WTC11 (cell line): Measurements from ENCODE around the gene TTLL10. TPM values are rescaled to one million over a fixed set of nuclear protein-coding genes. Genes with fewer than 3 reads are reported as not detected.

Experiments used
- ATAC-seq: fragments of 200-7000 bp; cut with Tn5 transposase; 2 replicates; pipeline ENCODE4 v1.10.0; 2021; ENCODE audit warnings: mild to moderate bottlenecking, moderate library complexity
- CTCF ChIA-PET: fragments of 300-600 bp; sonication (Branson Sonifier 250); formaldehyde crosslinking; loops from one replicate; lab custom pipeline; 2021; ENCODE audit warnings: antibody characterized with exemption; lab: Charles Lee
- POLR2A ChIA-PET: fragments of 350-600 bp; sonication (Branson Sonifier 250); formaldehyde crosslinking; loops from one replicate; lab custom pipeline; 2021; ENCODE audit warnings: antibody characterized with exemption; lab: Charles Lee
- DNase-seq: peaks from one replicate; pipeline ENCODE4 v3.0.0; 2021; ENCODE audit warnings: low spot score
- H3K27ac Mint-ChIP-seq: 2 replicates; pipeline ENCODE4 v1.8.0; 2021; ENCODE audit warnings: mixed read lengths
- H3K27me3 Mint-ChIP-seq: 2 replicates; pipeline ENCODE4 v1.8.0; 2021; ENCODE audit warnings: low read depth, mild to moderate bottlenecking, moderate library complexity, mixed read lengths
- H3K36me3 Mint-ChIP-seq: 2 replicates; pipeline ENCODE4 v1.8.0; 2021; ENCODE audit warnings: mixed read lengths
- H3K4me1 Mint-ChIP-seq: 2 replicates; pipeline ENCODE4 v1.8.0; 2022; ENCODE audit warnings: mixed read lengths
- H3K4me3 Mint-ChIP-seq: 2 replicates; pipeline ENCODE4 v1.8.0; 2021; ENCODE audit warnings: mild to moderate bottlenecking, moderate library complexity, mixed read lengths
- H3K9me3 Mint-ChIP-seq: 2 replicates; pipeline ENCODE4 v1.8.0; 2021; ENCODE audit warnings: mixed read lengths
- E2F1 ChIP-seq: sonication (generic); formaldehyde crosslinking; IDR thresholded peaks from 2 replicates; pipeline ENCODE4 v1.8.0; 2022; ENCODE audit warnings: mild to moderate bottlenecking, missing genetic modification reagents
- ESRRA ChIP-seq: sonication (generic); formaldehyde crosslinking; IDR thresholded peaks from 2 replicates; pipeline ENCODE4 v1.8.1; 2022; ENCODE audit warnings: mild to moderate bottlenecking, missing genetic modification reagents, borderline replicate concordance
- FOXP4 ChIP-seq: sonication (generic); formaldehyde crosslinking; IDR thresholded peaks from 2 replicates; pipeline ENCODE4 v1.8.0; 2022; ENCODE audit warnings: mild to moderate bottlenecking, missing genetic modification reagents
- GTF2I ChIP-seq: fragments of 250-450 bp; sonication (Bioruptor Pico); conservative IDR thresholded peaks from 2 replicates; pipeline ENCODE4 v1.4.0; 2021; ENCODE audit warnings: mild to moderate bottlenecking
- IRF2 ChIP-seq: sonication (generic); formaldehyde crosslinking; IDR thresholded peaks from 2 replicates; pipeline ENCODE4 v1.8.0; 2022; ENCODE audit warnings: low read depth, missing genetic modification reagents, borderline replicate concordance
- JUN ChIP-seq: sonication (generic); formaldehyde crosslinking; IDR thresholded peaks from 2 replicates; pipeline ENCODE4 v1.8.0; 2023; ENCODE audit warnings: mild to moderate bottlenecking, missing genetic modification reagents
- MYBL2 ChIP-seq: sonication (generic); formaldehyde crosslinking; IDR thresholded peaks from 2 replicates; pipeline ENCODE4 v1.8.1; 2023; ENCODE audit warnings: mild to moderate bottlenecking, moderate library complexity, missing genetic modification reagents
- NFE2L1 ChIP-seq: sonication (generic); formaldehyde crosslinking; IDR thresholded peaks from 2 replicates; pipeline ENCODE4 v1.8.1; 2023; ENCODE audit warnings: missing genetic modification reagents
- OVOL2 ChIP-seq: fragments of 250-450 bp; sonication (Bioruptor Pico); IDR thresholded peaks from 2 replicates; pipeline ENCODE4 v1.9.0; 2021; ENCODE audit warnings: mild to moderate bottlenecking, borderline replicate concordance
- PRDM15 ChIP-seq: sonication (generic); formaldehyde crosslinking; IDR thresholded peaks from 2 replicates; pipeline ENCODE4 v1.8.0; 2022; ENCODE audit warnings: missing genetic modification reagents
- RORB ChIP-seq: fragments of 250-450 bp; sonication (Bioruptor Pico); IDR thresholded peaks from 2 replicates; pipeline ENCODE4 v1.9.0; 2021; ENCODE audit warnings: mild to moderate bottlenecking
- SP1 ChIP-seq: sonication (generic); formaldehyde crosslinking; conservative IDR thresholded peaks from 2 replicates; pipeline ENCODE4 v1.8.1; 2022; ENCODE audit warnings: missing genetic modification reagents
- USF1 ChIP-seq: sonication (generic); formaldehyde crosslinking; IDR thresholded peaks from 2 replicates; pipeline ENCODE4 v1.8.0; 2022; ENCODE audit warnings: mild to moderate bottlenecking, missing genetic modification reagents
- ZNF121 ChIP-seq: sonication (generic); formaldehyde crosslinking; IDR thresholded peaks from 2 replicates; pipeline ENCODE4 v1.8.0; 2023; ENCODE audit warnings: missing genetic modification reagents
- ZNF423 ChIP-seq: fragments of 250-450 bp; sonication (Bioruptor Pico); IDR thresholded peaks from 2 replicates; pipeline ENCODE4 v2.1.2; 2022; ENCODE audit warnings: mild to moderate bottlenecking, moderate library complexity
- total RNA-seq: library from RNA; stranded (reverse); gene quantifications from 3 replicates; pipeline ENCODE4 v1.2.3, GENCODE V29; 2021

TTLL10 gene
- total RNA-seq, 1 experiment from 2014 or later, result 1.1 TPM

- no peak for TF ChIP-seq RORB
- TF ChIP-seq SP1, result 0 out of 2 replicates have a peak, but pooled peaks have one; percentile 19
- TF ChIP-seq GTF2I, result no peak
- 0 out of 2 replicates have a peak, but pooled peaks have one; percentile 61 for TF ChIP-seq ZNF121 (CRISPR knock-in tag)
- no peak for TF ChIP-seq ZNF423 (CRISPR knock-in tag)
- TF ChIP-seq PRDM15 (CRISPR knock-in tag), result peak; percentile 62
- no peak for TF ChIP-seq OVOL2
- TF ChIP-seq NFE2L1 (CRISPR knock-in tag), result peak; percentile 87
- peak; percentile 93; the same call in 1 of the 2 replicates for TF ChIP-seq JUN
These were observed 58.6 kb downstream of the TTLL10 start, which contains the start of gene B3GALT6 (continued) for GRCh38 chr1:1232208-1232795.

GRCh38 chr1:1232796-1233566 is 59.3 kb downstream of the TTLL10 start:
- CTCF ChIA-PET, result no interaction called here
- Mint-ChIP-seq H3K9me3 (peaks cover 3% of the 10 kb centered on the region; the same call in 1 of the 2 replicates), H3K27ac (no peak overlapping the region), H3K4me1 (peaks cover 10% of the 10 kb centered on the region), H3K4me3 (peak overlapping the region; percentile 60), H3K36me3 (peaks cover 10% of the 10 kb centered on the region), H3K27me3 (no peaks in the 10 kb centered on the region)
- POLR2A ChIA-PET, result no interaction called here
- no peak for ATAC-seq
- DNase-seq, result no peak
- TF ChIP-seq E2F1 (no peak), ESRRA (no peak), PRDM15 (CRISPR knock-in tag) (peak; percentile 8), FOXP4 (CRISPR knock-in tag) (peak; percentile 1; the same call in 1 of the 2 replicates), MYBL2 (CRISPR knock-in tag) (0 out of 2 replicates have a peak, but pooled peaks have one; percentile 16), USF1 (CRISPR knock-in tag) (no peak), IRF2 (CRISPR knock-in tag) (peak; percentile 14)
